Mesendoderm (in vitro differentiated cells): ENCODE measurements around the gene OPN3.

Source experiments
- DNase-seq: peaks from one replicate; pipeline ENCODE4 v3.0.0; 2013
- H2AK5ac ChIP-seq: 2 replicates; pipeline ENCODE4 v1.6.1; 2013; ENCODE audit warnings: low read length, inconsistent platforms
- H2BK120ac ChIP-seq: 2 replicates; pipeline ENCODE4 v1.6.1; 2013; ENCODE audit warnings: low read depth, mild to moderate bottlenecking, low read length, moderate library complexity, mixed read lengths
- H2BK15ac ChIP-seq: replicated peaks from 2 replicates; pipeline ENCODE4 v1.6.1; 2013; ENCODE audit warnings: low read depth, mild to moderate bottlenecking, moderate library complexity
- H2BK5ac ChIP-seq: 2 replicates; pipeline ENCODE4 v1.6.1; 2013; ENCODE audit warnings: low read length, inconsistent platforms
- H3K18ac ChIP-seq: 2 replicates; pipeline ENCODE4 v1.6.1; 2013; ENCODE audit warnings: mild to moderate bottlenecking, low read length, mixed read lengths
- H3K23ac ChIP-seq: one replicate; pipeline ENCODE4 v1.6.1; 2013; ENCODE audit warnings: low read length
- H3K27ac ChIP-seq: 2 replicates; pipeline ENCODE4 v1.5.1; 2013; ENCODE audit warnings: low read depth, mild to moderate bottlenecking, inconsistent platforms, low read length, moderate library complexity
- H3K27me3 ChIP-seq: 2 replicates; pipeline ENCODE4 v1.6.1; 2013; ENCODE audit warnings: low read length, control low read depth, mild to moderate bottlenecking, inconsistent platforms; ENCODE audit not compliant: insufficient read depth, poor library complexity
- H3K36me3 ChIP-seq: 2 replicates; pipeline ENCODE4 v1.6.1; 2013; ENCODE audit warnings: low read length, inconsistent platforms; ENCODE audit not compliant: control insufficient read depth, insufficient read depth
- H3K4ac ChIP-seq: one replicate; pipeline ENCODE4 v1.6.1; 2013; ENCODE audit warnings: low read depth, mild to moderate bottlenecking, low read length, moderate library complexity
- H3K4me1 ChIP-seq: 2 replicates; pipeline ENCODE4 v1.6.1; 2013; ENCODE audit warnings: low read depth, low read length, inconsistent platforms; ENCODE audit not compliant: control insufficient read depth
- H3K4me2 ChIP-seq: 2 replicates; pipeline ENCODE4 v1.6.1; 2013; ENCODE audit warnings: low read length
- H3K4me3 ChIP-seq: 2 replicates; pipeline ENCODE4 v1.5.1; 2013; ENCODE audit warnings: mild to moderate bottlenecking, low read length
- H3K56ac ChIP-seq: one replicate; pipeline ENCODE4 v1.6.1; 2013; ENCODE audit warnings: low read length
- H3K79me1 ChIP-seq: 2 replicates; pipeline ENCODE4 v1.6.1; 2013; ENCODE audit warnings: low read length, inconsistent platforms
- H3K79me2 ChIP-seq: 2 replicates; pipeline ENCODE4 v1.6.1; 2013; ENCODE audit warnings: mild to moderate bottlenecking, low read length; ENCODE audit not compliant: control insufficient read depth, insufficient read depth
- H3K9ac ChIP-seq: 2 replicates; pipeline ENCODE4 v1.6.1; 2013; ENCODE audit warnings: low read length, inconsistent platforms
- H4K5ac ChIP-seq: one replicate; pipeline ENCODE4 v1.6.1; 2013; ENCODE audit warnings: low read length
- H4K8ac ChIP-seq: one replicate; pipeline ENCODE4 v1.6.1; 2013; ENCODE audit warnings: low read depth, mild to moderate bottlenecking, control low read depth, low read length, moderate library complexity
- WGBS: extraction: QIAGEN DNeasy Blood & Tissue Kit; methylation state at CpG from one replicate; pipeline ENCODE4 v1.1.7; 2013; ENCODE audit warnings: low lambda C conversion rate, missing lambda C conversion rate; ENCODE audit not compliant: insufficient coverage; ENCODE audit errors: extremely low coverage; 5-methylcytosine and 5-hydroxymethylcytosine counted together

OPN3 gene

DNA sequence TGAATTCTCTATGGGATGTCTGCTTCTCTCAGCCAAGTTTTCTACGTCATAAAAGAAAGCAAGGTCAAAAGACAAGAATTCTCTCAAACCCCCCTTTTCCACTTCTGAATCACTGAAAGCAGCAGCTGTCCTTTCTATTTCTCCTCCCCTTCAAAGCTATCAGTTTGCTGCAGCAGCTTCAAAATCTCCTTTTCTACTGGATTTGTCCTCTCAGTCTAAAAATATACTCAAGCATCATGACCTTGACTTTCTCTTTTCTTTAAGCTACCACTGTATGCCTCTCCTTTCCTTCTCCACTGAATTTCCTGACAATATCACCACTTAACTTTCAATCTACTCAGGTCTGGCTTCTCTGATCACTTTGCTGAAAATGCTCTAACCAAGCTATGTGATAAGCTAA, 13.8 kb upstream of the OPN3 start:
- H3K27me3 ChIP-seq = no peaks in the 10 kb centered on the region
- H3K4me3 ChIP-seq = no peak overlapping the region
- H3K56ac ChIP-seq = no peak overlapping the region
- H2BK5ac ChIP-seq = no peak overlapping the region
- H3K4ac ChIP-seq = no peak overlapping the region
- no peak overlapping the region for H2BK15ac ChIP-seq
- H3K18ac ChIP-seq = no peak overlapping the region
- DNase-seq = no peak
- H3K79me1 ChIP-seq = no peaks in the 10 kb centered on the region
- no peak overlapping the region for H3K23ac ChIP-seq
- H2BK120ac ChIP-seq = no peak overlapping the region
- no CpG with 5 or more reads among the region's 1 CpG for WGBS
- no peak overlapping the region for H3K27ac ChIP-seq
- H3K4me2 ChIP-seq = no peak overlapping the region
- no peak overlapping the region for H2AK5ac ChIP-seq
- no peak overlapping the region for H3K9ac ChIP-seq
- H4K5ac ChIP-seq = no peak overlapping the region
- no peaks in the 10 kb centered on the region for H3K36me3 ChIP-seq
- H3K4me1 ChIP-seq = no peaks in the 10 kb centered on the region
- H4K8ac ChIP-seq = no peak overlapping the region
- H3K79me2 ChIP-seq = no peaks in the 10 kb centered on the region

DNA sequence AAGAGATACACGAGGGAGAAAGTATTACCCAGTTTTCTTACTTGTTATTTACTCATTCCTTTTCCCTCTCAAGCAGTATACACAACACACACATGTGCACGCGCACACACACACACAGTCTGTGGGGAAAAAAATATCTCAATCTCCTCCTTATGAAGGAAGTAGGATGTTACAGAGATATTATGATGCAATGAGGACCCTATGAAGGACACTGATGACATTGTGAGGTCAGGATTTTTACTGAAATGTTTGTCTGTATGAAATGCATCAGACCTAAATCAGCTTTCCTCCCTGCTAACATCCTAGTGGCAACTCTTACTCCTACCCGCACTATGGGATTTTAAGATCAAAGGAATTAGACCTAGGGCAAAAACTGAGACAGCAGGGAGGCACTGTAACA, 11.8 kb upstream of the OPN3 start, which contains the start of gene WDR64:
Gene WDR64 (plus strand): TSS at position 270 of the 400 bp plus-strand sequence. CDS start 204 bp downstream, outside the sequence.
- no peaks in the 10 kb centered on the region for H3K27me3 ChIP-seq
- no peaks in the 10 kb centered on the region for H3K79me2 ChIP-seq
- H3K27ac ChIP-seq = no peak within 1 kb of the TSS
- no peak within 1 kb of the TSS for H4K5ac ChIP-seq
- H3K4ac ChIP-seq = no peak within 1 kb of the TSS
- no peak within 1 kb of the TSS for H3K56ac ChIP-seq
- no peak within 1 kb of the TSS for H2BK15ac ChIP-seq
- H2BK120ac ChIP-seq = no peak within 1 kb of the TSS
- no peak within 1 kb of the TSS for H3K9ac ChIP-seq
- no peaks in the 10 kb centered on the region for H3K4me1 ChIP-seq
- no peak within 1 kb of the TSS for H3K4me2 ChIP-seq
- H3K4me3 ChIP-seq = no peak within 1 kb of the TSS
- no peaks in the 10 kb centered on the region for H3K79me1 ChIP-seq
- WGBS = no CpG with 5 or more reads among the region's 4 CpGs
- no peak within 1 kb of the TSS for H2AK5ac ChIP-seq
- no peak for DNase-seq
- H3K18ac ChIP-seq = no peak within 1 kb of the TSS
- H4K8ac ChIP-seq = no peak within 1 kb of the TSS
- H3K23ac ChIP-seq = no peak within 1 kb of the TSS
- H3K36me3 ChIP-seq = no peaks in the 10 kb centered on the region
- no peak within 1 kb of the TSS for H2BK5ac ChIP-seq

DNA sequence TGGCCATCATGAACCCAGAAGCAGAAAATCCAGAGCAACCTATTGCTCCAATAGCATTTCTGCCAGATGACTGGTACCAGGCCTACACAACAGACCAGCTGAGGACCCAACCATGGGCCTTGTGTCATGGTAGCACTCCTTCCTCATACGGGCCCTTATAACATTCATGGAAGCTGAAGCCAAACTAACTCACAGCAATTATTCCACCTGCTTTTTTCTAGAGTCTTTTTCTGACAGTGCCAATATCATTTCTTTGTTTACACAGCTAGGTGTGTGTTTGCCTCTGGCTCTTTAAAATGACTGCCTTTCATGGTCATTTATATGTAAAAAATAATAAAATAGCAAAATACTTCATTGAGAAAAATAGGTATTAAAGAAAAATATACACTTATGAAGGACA, 8.0 kb upstream of the OPN3 start:
- Histone ChIP-seq H2BK5ac (no peak overlapping the region), H4K8ac (no peak overlapping the region), H3K4ac (no peak overlapping the region), H2BK120ac (no peak overlapping the region), H4K5ac (no peak overlapping the region), H3K9ac (no peak overlapping the region), H3K27ac (no peak overlapping the region), H2AK5ac (no peak overlapping the region), H3K79me1 (no peaks in the 10 kb centered on the region), H3K23ac (no peak overlapping the region), H3K4me2 (no peak overlapping the region), H3K79me2 (no peaks in the 10 kb centered on the region), H3K18ac (no peak overlapping the region), H3K56ac (no peak overlapping the region), H2BK15ac (no peak overlapping the region), H3K4me1 (no peaks in the 10 kb centered on the region), H3K36me3 (no peaks in the 10 kb centered on the region), H3K4me3 (no peak overlapping the region), H3K27me3 (no peaks in the 10 kb centered on the region)
- no CpG with 5 or more reads among the region's 1 CpG for WGBS
- DNase-seq = no peak

DNA sequence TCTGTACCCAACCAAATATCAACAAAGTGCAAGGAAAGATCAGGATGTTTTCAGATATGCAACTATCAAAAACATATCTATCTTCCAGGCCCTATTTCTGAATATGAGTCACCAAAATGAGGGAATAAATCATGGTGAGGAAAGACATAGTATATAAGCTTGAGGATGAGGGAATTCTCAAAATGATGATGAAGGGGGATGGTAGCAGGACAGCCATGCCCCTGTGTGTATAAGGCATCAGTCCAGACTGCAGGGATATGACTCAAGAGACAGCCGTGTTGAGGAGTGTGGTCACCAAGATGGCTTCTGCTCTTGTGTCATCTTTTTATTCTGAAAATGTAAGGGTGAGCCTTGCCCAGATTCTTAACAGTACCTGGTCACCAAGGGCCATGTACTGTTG, 7.5 kb upstream of the OPN3 start:
- no peak overlapping the region for H3K4ac ChIP-seq
- no peak overlapping the region for H2AK5ac ChIP-seq
- no peak overlapping the region for H3K18ac ChIP-seq
- no peaks in the 10 kb centered on the region for H3K4me1 ChIP-seq
- no peak overlapping the region for H2BK5ac ChIP-seq
- no peak overlapping the region for H2BK15ac ChIP-seq
- WGBS = no CpG with 5 or more reads among the region's 1 CpG
- no peak overlapping the region for H3K27ac ChIP-seq
- H3K56ac ChIP-seq = no peak overlapping the region
- H3K9ac ChIP-seq = no peak overlapping the region
- no peaks in the 10 kb centered on the region for H3K79me1 ChIP-seq
- H3K79me2 ChIP-seq = no peaks in the 10 kb centered on the region
- no peaks in the 10 kb centered on the region for H3K27me3 ChIP-seq
- H4K8ac ChIP-seq = no peak overlapping the region
- no peak for DNase-seq
- no peak overlapping the region for H3K4me3 ChIP-seq
- H3K36me3 ChIP-seq = no peaks in the 10 kb centered on the region
- H3K4me2 ChIP-seq = no peak overlapping the region
- H2BK120ac ChIP-seq = no peak overlapping the region
- no peak overlapping the region for H3K23ac ChIP-seq
- H4K5ac ChIP-seq = no peak overlapping the region

DNA sequence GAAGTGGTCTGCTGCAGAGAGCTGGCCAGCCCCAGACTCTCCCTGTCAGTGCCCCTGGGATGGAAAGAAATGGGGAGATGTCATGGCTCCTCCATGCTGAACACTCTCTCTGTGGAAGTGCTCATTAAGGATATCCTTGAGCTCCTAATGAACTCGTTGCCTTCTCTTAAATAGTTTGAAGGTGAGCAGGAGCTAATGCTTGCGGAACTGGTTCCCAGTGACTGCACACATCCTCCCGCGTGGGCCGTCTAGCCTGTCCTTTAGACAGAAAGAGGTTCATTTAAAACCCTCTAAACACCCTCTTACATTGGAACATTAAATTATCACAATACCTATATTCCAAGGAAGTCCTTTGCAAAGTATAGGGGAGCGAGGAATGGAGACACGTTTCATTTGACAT, 6.0 kb upstream of the OPN3 start:
- no peak overlapping the region for H4K8ac ChIP-seq
- H3K36me3 ChIP-seq = no peaks in the 10 kb centered on the region
- no peak overlapping the region for H2BK120ac ChIP-seq
- H2BK5ac ChIP-seq = no peak overlapping the region
- no peak overlapping the region for H3K4ac ChIP-seq
- DNase-seq = no peak
- no peaks in the 10 kb centered on the region for H3K4me1 ChIP-seq
- no peak overlapping the region for H4K5ac ChIP-seq
- H3K9ac ChIP-seq = no peak overlapping the region
- H3K4me2 ChIP-seq = no peak overlapping the region
- H2AK5ac ChIP-seq = no peak overlapping the region
- H3K18ac ChIP-seq = no peak overlapping the region
- no peak overlapping the region for H3K27ac ChIP-seq
- H3K79me1 ChIP-seq = no peaks in the 10 kb centered on the region
- no peaks in the 10 kb centered on the region for H3K79me2 ChIP-seq
- H3K56ac ChIP-seq = no peak overlapping the region
- no peak overlapping the region for H2BK15ac ChIP-seq
- no peaks in the 10 kb centered on the region for H3K27me3 ChIP-seq
- H3K23ac ChIP-seq = no peak overlapping the region
- H3K4me3 ChIP-seq = no peak overlapping the region
- WGBS = no CpG with 5 or more reads among the region's 7 CpGs

DNA sequence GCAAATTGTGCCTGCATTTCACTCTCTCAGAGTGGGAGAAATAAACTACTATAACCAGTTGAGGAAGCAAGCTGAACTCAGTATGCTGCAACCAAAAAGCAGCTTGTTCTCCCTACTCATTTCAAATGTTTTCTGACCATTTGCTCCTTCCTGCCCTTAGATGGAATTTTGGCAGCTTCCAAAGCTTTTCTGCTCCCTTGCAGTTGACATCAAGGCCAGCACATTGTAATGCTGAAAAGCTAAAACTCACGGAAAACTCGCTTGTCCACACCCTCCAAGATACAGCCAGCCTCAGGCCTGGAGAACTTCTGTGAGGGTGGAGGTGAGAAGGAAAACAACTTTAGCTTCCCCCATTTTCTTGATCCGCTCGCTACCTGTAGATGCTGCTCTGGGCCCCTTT, 5.0 kb upstream of the OPN3 start:
- H4K5ac ChIP-seq = no peak overlapping the region
- H2AK5ac ChIP-seq = no peak overlapping the region
- no peaks in the 10 kb centered on the region for H3K79me2 ChIP-seq
- no peak overlapping the region for H2BK120ac ChIP-seq
- no peaks in the 10 kb centered on the region for H3K27me3 ChIP-seq
- no peak overlapping the region for H3K4me3 ChIP-seq
- no peak for DNase-seq
- H4K8ac ChIP-seq = no peak overlapping the region
- H3K18ac ChIP-seq = no peak overlapping the region
- H3K9ac ChIP-seq = no peak overlapping the region
- no peak overlapping the region for H3K4me2 ChIP-seq
- H3K56ac ChIP-seq = no peak overlapping the region
- no peaks in the 10 kb centered on the region for H3K4me1 ChIP-seq
- no peaks in the 10 kb centered on the region for H3K36me3 ChIP-seq
- H3K23ac ChIP-seq = no peak overlapping the region
- H3K79me1 ChIP-seq = no peaks in the 10 kb centered on the region
- H2BK15ac ChIP-seq = no peak overlapping the region
- no peak overlapping the region for H2BK5ac ChIP-seq
- H3K27ac ChIP-seq = no peak overlapping the region
- H3K4ac ChIP-seq = no peak overlapping the region
- no CpG with 5 or more reads among the region's 4 CpGs for WGBS
